ENCODE results near the gene ZNF682. TPM values are rescaled to one million over a fixed set of nuclear protein-coding genes. Genes with fewer than 3 reads are reported as not detected.
"Not testable (repeated sequence)": the region's sequence is repeated elsewhere in the genome, so short reads cannot be mapped to it uniquely, and the experiment has no call there.

ZNF682 gene
- 10 to 100 TPM in 1 of 2 donors, 1 to 10 TPM in 1; 7.9 to 12.8 TPM for total RNA-seq

- H3K27ac Mint-ChIP-seq = peak within 1 kb of the TSS; percentile 88 to 93
- H3K9me3 Mint-ChIP-seq = peaks cover 0 to 4% of the 10 kb centered on the region in 2 donors
- H3K36me3 Mint-ChIP-seq = peaks cover 2 to 11% of the 10 kb centered on the region in 2 donors
- ATAC-seq = peak; percentile 98 to 99
- peak; percentile 92 to 95 for DNase-seq (ENCODE audit: low spot score in 2 of 2)
These were observed at the start of gene ZNF682 for GRCh38 chr19:20039203-20039723. Gene ZNF682 (minus strand): TSS chr19:20039505. CDS start chr19:20039345, 160 bp downstream.

- not testable (repeated sequence) for H3K27ac Mint-ChIP-seq; DNase-seq (ENCODE audit: low spot score in 2 of 2); ATAC-seq
- Mint-ChIP-seq H3K36me3 (peaks cover 42 to 78% of the 10 kb centered on the region in 2 donors), H3K9me3 (peaks cover 4 to 25% of the 10 kb centered on the region in 2 donors)
These were observed 43.6 kb upstream of the ZNF682 start for GRCh38 chr19:20082876-20083275.

GRCh38 chr19:20082232-20082833 lies 43.0 kb upstream of the ZNF682 start:
- H3K9me3 Mint-ChIP-seq = peaks cover under 1 to 21% of the 10 kb centered on the region in 2 donors
- ATAC-seq; H3K27ac Mint-ChIP-seq; DNase-seq (ENCODE audit: low spot score in 2 of 2): not testable (repeated sequence)
- H3K36me3 Mint-ChIP-seq = peaks cover 44 to 76% of the 10 kb centered on the region in 2 donors

- Mint-ChIP-seq H3K27ac (no peak overlapping the region), H3K9me3 (peaks cover 0 to 14% of the 10 kb centered on the region in 2 donors), H3K36me3 (peaks cover 44 to 75% of the 10 kb centered on the region in 2 donors)
- ATAC-seq (no peak), DNase-seq (ENCODE audit: low spot score in 2 of 2) (no peak)
These were observed 41.4 kb upstream of the ZNF682 start for GRCh38 chr19:20080656-20081055.

GRCh38 chr19:20079476-20079875 lies 40.2 kb upstream of the ZNF682 start:
- H3K9me3 Mint-ChIP-seq = peaks cover 0 to 14% of the 10 kb centered on the region in 2 donors

GRCh38 chr19:20078581-20079031 lies 39.3 kb upstream of the ZNF682 start:
- peaks cover 44 to 62% of the 10 kb centered on the region in 2 donors for H3K36me3 Mint-ChIP-seq
- ATAC-seq (no peak), DNase-seq (ENCODE audit: low spot score in 2 of 2) (peak in 1 of 2 donors; percentile 9)
- H3K27ac Mint-ChIP-seq = peak overlapping the region; percentile 77 to 84
- H3K9me3 Mint-ChIP-seq = peaks cover 0 to 14% of the 10 kb centered on the region in 2 donors

More at GRCh38 chr19:20079476-20079875, 40.2 kb upstream of the ZNF682 start:
- H3K36me3 Mint-ChIP-seq = peaks cover 44 to 67% of the 10 kb centered on the region in 2 donors
- DNase-seq (ENCODE audit: low spot score in 2 of 2) (no peak), ATAC-seq (no peak)
- H3K27ac Mint-ChIP-seq = no peak overlapping the region

- peak; percentile 99 to 100 for ATAC-seq
- H3K27ac Mint-ChIP-seq = peak within 1 kb of the TSS; percentile 79 to 84
- peak; percentile 86 to 92 for DNase-seq (ENCODE audit: low spot score in 2 of 2)
- H3K36me3 Mint-ChIP-seq = peaks cover 38 to 55% of the 10 kb centered on the region in 2 donors
- H3K9me3 Mint-ChIP-seq = peaks cover 0 to 14% of the 10 kb centered on the region in 2 donors
These were observed 38.6 kb upstream of the ZNF682 start, which contains the start of gene ZNF90 for GRCh38 chr19:20077791-20078463. Gene ZNF90 (plus strand): TSS chr19:20078000. CDS start chr19:20078133, 133 bp downstream.

- peaks cover 10 to 29% of the 10 kb centered on the region in 2 donors for H3K36me3 Mint-ChIP-seq
- ATAC-seq = no peak
These were observed 33.6 kb upstream of the ZNF682 start for GRCh38 chr19:20072936-20073335.

GRCh38 chr19:20070691-20071090 lies 31.4 kb upstream of the ZNF682 start:
- ATAC-seq (no peak), DNase-seq (ENCODE audit: low spot score in 2 of 2) (no peak)
- peaks cover 0 to 25% of the 10 kb centered on the region in 2 donors for H3K9me3 Mint-ChIP-seq
- H3K36me3 Mint-ChIP-seq = peaks cover 20 to 30% of the 10 kb centered on the region in 2 donors
- no peak overlapping the region for H3K27ac Mint-ChIP-seq

More at GRCh38 chr19:20072936-20073335, 33.6 kb upstream of the ZNF682 start:
- no peak for DNase-seq (ENCODE audit: low spot score in 2 of 2)
- Mint-ChIP-seq H3K9me3 (peaks cover 0 to 14% of the 10 kb centered on the region in 2 donors), H3K27ac (no peak overlapping the region)

- peaks cover 0 to 25% of the 10 kb centered on the region in 2 donors for H3K9me3 Mint-ChIP-seq
- not testable (repeated sequence) for ATAC-seq; DNase-seq (ENCODE audit: low spot score in 2 of 2); H3K27ac Mint-ChIP-seq
- peaks cover 20 to 28% of the 10 kb centered on the region in 2 donors for H3K36me3 Mint-ChIP-seq
These were observed 29.3 kb upstream of the ZNF682 start for GRCh38 chr19:20068559-20068958.

- no peak for ATAC-seq
- peaks cover 20 to 28% of the 10 kb centered on the region in 2 donors for H3K36me3 Mint-ChIP-seq
- DNase-seq (ENCODE audit: low spot score in 2 of 2) = no peak
- H3K9me3 Mint-ChIP-seq = peaks cover 0 to 25% of the 10 kb centered on the region in 2 donors
- no peak overlapping the region for H3K27ac Mint-ChIP-seq
These were observed 28.6 kb upstream of the ZNF682 start for GRCh38 chr19:20067943-20068342.

GRCh38 chr19:20066861-20067260 lies 27.6 kb upstream of the ZNF682 start:
- DNase-seq (ENCODE audit: low spot score in 2 of 2) = no peak
- peaks cover 0 to 25% of the 10 kb centered on the region in 2 donors for H3K9me3 Mint-ChIP-seq
- H3K36me3 Mint-ChIP-seq = peaks cover 20 to 28% of the 10 kb centered on the region in 2 donors
- no peak for ATAC-seq
- no peak overlapping the region for H3K27ac Mint-ChIP-seq

GRCh38 chr19:20060282-20060681 lies 21.0 kb upstream of the ZNF682 start:
- peak in 1 of 2 donors; percentile 70 for ATAC-seq
- H3K27ac Mint-ChIP-seq = no peak overlapping the region
- no peaks in the 10 kb centered on the region for H3K9me3 Mint-ChIP-seq
- no peak for DNase-seq (ENCODE audit: low spot score in 2 of 2)
- H3K36me3 Mint-ChIP-seq = no peaks in the 10 kb centered on the region

GRCh38 chr19:20058738-20059137 lies 19.4 kb upstream of the ZNF682 start:
- not testable (repeated sequence) for H3K36me3 Mint-ChIP-seq, H3K27ac Mint-ChIP-seq, ATAC-seq

GRCh38 chr19:20051841-20052768 lies 12.8 kb upstream of the ZNF682 start:
- Mint-ChIP-seq H3K9me3 (peaks cover 0 to 17% of the 10 kb centered on the region in 2 donors), H3K27ac (peak overlapping the region; percentile 84 to 86), H3K36me3 (peaks cover 0 to 29% of the 10 kb centered on the region in 2 donors)
- DNase-seq (ENCODE audit: low spot score in 2 of 2) (peak; percentile 60 to 71), ATAC-seq (peak; percentile 96 to 97)

More at GRCh38 chr19:20058738-20059137, 19.4 kb upstream of the ZNF682 start:
- not testable (repeated sequence) for DNase-seq (ENCODE audit: low spot score in 2 of 2); H3K9me3 Mint-ChIP-seq

GRCh38 chr19:20045742-20046141 lies 6.4 kb upstream of the ZNF682 start:
- peaks cover 0 to 22% of the 10 kb centered on the region in 2 donors for H3K36me3 Mint-ChIP-seq
- peaks cover 0 to 14% of the 10 kb centered on the region in 2 donors for H3K9me3 Mint-ChIP-seq
- not testable (repeated sequence) for DNase-seq (ENCODE audit: low spot score in 2 of 2); ATAC-seq; H3K27ac Mint-ChIP-seq

All from activated naive CD4-positive, alpha-beta T cell treated with anti-CD3 and anti-CD28 coated beads, Interleukin-2, amount 50 U/mL, for 72 hours (primary cell).